Stomach (tissue), 9 donors: ENCODE measurements around the gene TMEM130. TPM values are rescaled to one million over a fixed set of nuclear protein-coding genes. Genes with fewer than 3 reads are reported as not detected.

Experiments
- DNase-seq, 2 donors: peaks; one replicate each; pipeline versions ENCODE4 v3.0.0 to v3.0.0-alpha.2; 2013 to 2019
- H3K27ac ChIP-seq, 5 donors: fragments of 200-600 bp in 4 of 5; sonication (generic) in 4 of 5; one replicate each; pipeline ENCODE4 v1.5.1; 2013 to 2019; ENCODE audit warnings: mild to moderate bottlenecking in 1 of 5, moderate library complexity in 1 of 5
- H3K27me3 ChIP-seq, 3 donors: fragments of 200-600 bp; sonication (generic); one replicate each; pipeline ENCODE4 v1.5.1; 2017 to 2019; ENCODE audit warnings: mixed run types in 1 of 3
- H3K36me3 ChIP-seq, 4 donors: fragments of 200-600 bp; sonication (generic); 1 replicate in 3 of 4; 2 replicates in 1 of 4; pipeline ENCODE4 v1.5.1; 2016 to 2019
- H3K4me1 ChIP-seq, 4 donors: fragments of 200-600 bp; sonication (generic); one replicate each; pipeline ENCODE4 v1.5.1; 2016 to 2019
- H3K4me3 ChIP-seq, 4 donors: fragments of 200-600 bp; sonication (generic) in 3 of 4; one replicate each; pipeline ENCODE4 v1.5.1; 2016 to 2019; ENCODE audit warnings: mild to moderate bottlenecking in 1 of 4
- H3K9me3 ChIP-seq, 4 donors: fragments of 200-600 bp; sonication (generic); one replicate each; pipeline ENCODE4 v1.5.1; 2016 to 2019
- EP300 ChIP-seq: sonication (generic); formaldehyde crosslinking; IDR thresholded peaks from one replicate; pipeline ENCODE4 v1.6.1; 2017; ENCODE audit warnings: antibody characterized with exemption
- POLR2A ChIP-seq, 4 donors: fragments of 450-650 bp; IDR thresholded peaks; one replicate each; pipeline ENCODE4 v1.6.1; 2016; ENCODE audit warnings: antibody characterized with exemption in 4 of 4, control low read depth in 2 of 4, mild to moderate bottlenecking in 1 of 4, moderate library complexity in 1 of 4
- POLR2AphosphoS5 ChIP-seq, 3 donors: sonication (generic); formaldehyde crosslinking; IDR thresholded peaks; one replicate each; pipeline ENCODE4 v1.6.1; 2016; ENCODE audit warnings: antibody characterized with exemption in 3 of 3
- WGBS, 5 donors: extraction: QIAGEN DNeasy Blood & Tissue Kit in 3 of 5; methylation state at CpG; one replicate each; pipeline versions ENCODE4 v1.1.5 to v1.1.7; 2013 to 2018; 5-methylcytosine and 5-hydroxymethylcytosine counted together
- intact Hi-C: fragments of 100-400 bp; cut with DNase I; formaldehyde crosslinking; loops from one replicate; pipeline ENCODE4 v1.15.1; 2023; ENCODE audit warnings: low total_unique reads
- polyA plus RNA-seq, 3 donors: library from polyadenylated mRNA; stranded (reverse); fragments of 200-250 nt; gene quantifications; one replicate each; pipeline ENCODE4 v1.2.3, GENCODE V29; 2013
- total RNA-seq, 5 donors: library from RNA; depleted of rRNA; stranded (reverse); fragments of >200 nt; gene quantifications; one replicate each; pipeline versions ENCODE4 v1.1.0 to v1.2.3, GENCODE V29; 2014 to 2016
- TF ChIP-seq, protein P1 (sequence below), 7 experiments: fragments of 450-650 bp in 4 of 7; fragments of 200-600 bp in 3 of 7; sonication (generic) in 3 of 7; IDR thresholded peaks; one replicate each; pipeline ENCODE4 v1.5.1; 2016 to 2019; ENCODE audit warnings: antibody characterized with exemption in 7 of 7, control low read depth in 2 of 7, mild to moderate bottlenecking in 1 of 7
- donor health status: healthy with polysubstance abuse.
- donor health status: Bipolar disorder and iron deficiency.
- donor health status: healthy.

TMEM130 gene
- total and polyA plus RNA-seq, 8 donors: 0.29 to 4.1 (median 0.63) TPM; not detected in 3

GRCh38 chr7:98866351-98866750 is 3.5 kb downstream of the TMEM130 start:
- H3K9me3 ChIP-seq: no peaks in the 10 kb centered on the region
- H3K27me3 ChIP-seq: peaks cover 13 to 63% (median 30%) of the 10 kb centered on the region in 3 donors
- peaks cover 13 to 31% (median 21%) of the 10 kb centered on the region in 4 donors for H3K4me1 ChIP-seq
- no peak for TF ChIP-seq POLR2A (IDR thresholded peaks at IDR 0.05)
- no peak for TF ChIP-seq POLR2AphosphoS5 (IDR thresholded peaks at IDR 0.05)
- TF ChIP-seq, protein P1, sequence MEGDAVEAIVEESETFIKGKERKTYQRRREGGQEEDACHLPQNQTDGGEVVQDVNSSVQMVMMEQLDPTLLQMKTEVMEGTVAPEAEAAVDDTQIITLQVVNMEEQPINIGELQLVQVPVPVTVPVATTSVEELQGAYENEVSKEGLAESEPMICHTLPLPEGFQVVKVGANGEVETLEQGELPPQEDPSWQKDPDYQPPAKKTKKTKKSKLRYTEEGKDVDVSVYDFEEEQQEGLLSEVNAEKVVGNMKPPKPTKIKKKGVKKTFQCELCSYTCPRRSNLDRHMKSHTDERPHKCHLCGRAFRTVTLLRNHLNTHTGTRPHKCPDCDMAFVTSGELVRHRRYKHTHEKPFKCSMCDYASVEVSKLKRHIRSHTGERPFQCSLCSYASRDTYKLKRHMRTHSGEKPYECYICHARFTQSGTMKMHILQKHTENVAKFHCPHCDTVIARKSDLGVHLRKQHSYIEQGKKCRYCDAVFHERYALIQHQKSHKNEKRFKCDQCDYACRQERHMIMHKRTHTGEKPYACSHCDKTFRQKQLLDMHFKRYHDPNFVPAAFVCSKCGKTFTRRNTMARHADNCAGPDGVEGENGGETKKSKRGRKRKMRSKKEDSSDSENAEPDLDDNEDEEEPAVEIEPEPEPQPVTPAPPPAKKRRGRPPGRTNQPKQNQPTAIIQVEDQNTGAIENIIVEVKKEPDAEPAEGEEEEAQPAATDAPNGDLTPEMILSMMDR (IDR thresholded peaks at IDR 0.05): no peak
- TF ChIP-seq EP300: no peak
- no peak overlapping the region for H3K27ac ChIP-seq
- H3K36me3 ChIP-seq: no peaks in the 10 kb centered on the region
- H3K4me3 ChIP-seq: no peak overlapping the region
- intact Hi-C loops: no loop called here
- WGBS, 5 donors: 83 to 88% (median 88%) methylated on average over 12 of the region's 12 CpGs
- no peak for DNase-seq

DNA sequence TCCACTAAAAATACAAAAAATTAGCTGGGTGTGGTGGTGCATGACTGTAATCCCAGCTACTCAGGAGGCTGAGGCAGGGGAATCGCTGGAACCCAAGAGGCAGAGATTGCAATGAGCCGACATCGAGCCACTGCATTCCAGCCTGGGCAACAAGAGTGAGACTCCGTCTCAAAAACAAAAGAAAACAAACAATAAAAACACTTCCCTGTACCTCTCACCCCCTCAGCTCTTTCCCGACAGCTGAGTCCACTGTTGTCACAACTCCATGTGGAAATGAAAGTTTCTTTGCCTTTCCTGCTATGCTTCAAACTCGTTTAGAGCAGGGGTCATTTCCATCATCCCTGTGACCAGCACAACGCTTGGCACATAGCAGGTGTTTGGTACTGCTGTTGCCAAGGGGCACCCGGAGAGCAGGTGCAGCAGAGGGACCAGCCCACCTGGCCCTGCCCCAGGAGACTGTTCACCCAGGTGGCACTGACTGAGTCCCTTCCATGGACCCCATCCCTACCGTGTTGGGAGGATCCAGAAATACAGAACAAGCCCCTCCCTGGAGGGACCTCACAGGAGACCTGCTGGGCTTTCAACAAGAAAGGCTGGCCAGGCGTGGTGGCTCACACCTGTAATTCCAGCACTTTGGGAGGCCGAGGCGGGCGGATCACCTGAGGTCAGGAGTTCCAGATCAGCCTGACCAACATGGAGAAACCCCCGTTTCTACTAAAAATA is 4.9 kb downstream of the TMEM130 start:
- H3K27me3 ChIP-seq: peaks cover 7 to 54% (median 17%) of the 10 kb centered on the region in 3 donors
- H3K4me1 ChIP-seq: peaks cover 4 to 19% (median 12%) of the 10 kb centered on the region in 4 donors
- H3K36me3 ChIP-seq: no peaks in the 10 kb centered on the region
- DNase-seq: no peak
- WGBS, 5 donors: 54 to 65% (median 58%) methylated on average over 14 of the region's 14 CpGs
- no peak for TF ChIP-seq EP300
- TF ChIP-seq, protein P1 (IDR thresholded peaks at IDR 0.05): no peak
- no peak for TF ChIP-seq POLR2AphosphoS5 (IDR thresholded peaks at IDR 0.05)
- no peak for TF ChIP-seq POLR2A (IDR thresholded peaks at IDR 0.05)
- H3K4me3 ChIP-seq: no peak overlapping the region
- H3K9me3 ChIP-seq: no peaks in the 10 kb centered on the region
- no peak overlapping the region for H3K27ac ChIP-seq
- intact Hi-C loops: no loop called here

DNA sequence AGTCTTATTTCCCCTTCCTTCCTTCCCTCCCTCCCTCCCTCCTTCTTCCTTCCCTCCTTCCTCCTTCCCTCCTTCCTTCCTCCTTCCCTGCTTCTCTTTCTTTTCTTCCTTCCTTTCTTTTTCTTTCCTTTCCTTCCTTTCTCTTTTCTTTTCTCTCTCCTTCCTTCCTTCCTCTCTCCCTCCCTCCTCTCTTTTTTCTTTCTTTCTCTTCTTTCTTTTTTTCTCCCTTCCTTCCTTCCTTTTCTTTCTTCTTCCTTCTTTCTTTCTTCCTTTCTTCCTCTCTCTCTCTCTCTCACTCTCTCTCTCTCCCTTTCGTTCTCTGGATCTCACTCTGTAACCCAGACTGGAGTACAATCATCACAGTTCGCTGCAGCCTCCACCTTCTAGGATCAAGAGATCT is 6.2 kb downstream of the TMEM130 start:
- Histone ChIP-seq H3K27ac (no peak overlapping the region), H3K36me3 (no peaks in the 10 kb centered on the region), H3K27me3 (peaks cover 0 to 52% (median 5%) of the 10 kb centered on the region in 3 donors), H3K4me3 (no peak overlapping the region), H3K4me1 (peaks cover 0 to 8% (median 3%) of the 10 kb centered on the region in 4 donors), H3K9me3 (no peaks in the 10 kb centered on the region)
- WGBS, 5 donors: 84 to 94% (median 86%) methylated on average over 2 of the region's 2 CpGs
- no peak for DNase-seq
- intact Hi-C loops: no loop called here
- TF ChIP-seq EP300 (no peak), POLR2A (IDR thresholded peaks at IDR 0.05) (no peak), POLR2AphosphoS5 (IDR thresholded peaks at IDR 0.05) (no peak)
- TF ChIP-seq, protein P1 (IDR thresholded peaks at IDR 0.05): no peak

GRCh38 chr7:98862716-98863420 is 6.9 kb downstream of the TMEM130 start:
- WGBS, 5 donors: 93 to 95% (median 93%) methylated on average over 20 to 29 of the region's 29 CpGs
- H3K27ac ChIP-seq: no peak overlapping the region

More at GRCh38 chr7:98862716-98863420, 6.9 kb downstream of the TMEM130 start:
- Histone ChIP-seq H3K4me1 (peaks cover 0 to 8% (median 3%) of the 10 kb centered on the region in 4 donors), H3K4me3 (no peak overlapping the region), H3K9me3 (no peaks in the 10 kb centered on the region), H3K27me3 (peaks cover 0 to 45% (median 0%) of the 10 kb centered on the region in 3 donors), H3K36me3 (no peaks in the 10 kb centered on the region)
- no peak for DNase-seq
- intact Hi-C loops: no loop called here
- no peak for TF ChIP-seq EP300
- no peak for TF ChIP-seq POLR2AphosphoS5 (IDR thresholded peaks at IDR 0.05)
- TF ChIP-seq POLR2A (IDR thresholded peaks at IDR 0.05): no peak
- TF ChIP-seq, protein P1 (IDR thresholded peaks at IDR 0.05): no peak
